ENCODE data around the gene PXT1.

PXT1 gene

DNA sequence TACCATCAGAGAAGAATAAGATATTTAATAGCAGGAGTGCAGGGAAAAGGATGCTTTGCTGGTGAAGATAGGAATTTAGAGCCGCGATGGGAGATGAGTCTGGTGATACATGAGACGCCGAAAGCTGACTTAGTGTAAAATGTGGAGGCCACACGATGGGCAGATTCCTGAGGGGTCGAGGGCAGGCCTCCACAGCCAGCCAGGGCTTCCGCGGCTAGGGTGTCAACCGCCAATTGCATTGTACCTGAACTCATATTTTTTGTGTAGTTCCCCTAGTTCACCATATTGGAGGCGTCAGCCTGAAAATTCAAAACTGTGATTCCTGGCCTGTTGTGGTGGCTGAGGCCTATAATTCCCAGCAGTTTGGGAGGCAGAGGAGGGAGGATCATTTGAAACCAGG lies 63.7 kb downstream of the PXT1 start:
- Histone ChIP-seq H3K27me3 (ENCODE audit: control insufficient read depth in 3 of 3, insufficient read depth in 3 of 3, low read depth in 1 of 3, low read length in 3 of 3) (peaks cover 0 to 57% (median 0%) of the 10 kb centered on the region in 3 experiments), H3K36me3 (replicated peaks in 1 of 2; ENCODE audit: control insufficient read depth in 2 of 2, insufficient read depth in 2 of 2, low read length in 2 of 2) (no peaks in the 10 kb centered on the region), H2AK5ac (ENCODE audit: low read depth, low read length) (no peak overlapping the region), H3K4me2 (ENCODE audit: insufficient read depth, low read length, poor library complexity, severe bottlenecking) (no peak overlapping the region), H2BK120ac (ENCODE audit: low read depth, low read length) (no peak overlapping the region), H3K79me1 (ENCODE audit: low read depth, low read length) (no peaks in the 10 kb centered on the region), H3K9me3 (replicated peaks in 1 of 2; ENCODE audit: control insufficient read depth in 2 of 2, insufficient read depth in 1 of 2, low read depth in 1 of 2, low read length in 2 of 2) (no peaks in the 10 kb centered on the region), H4K8ac (ENCODE audit: low read depth, low read length) (no peak overlapping the region), H3K4ac (ENCODE audit: low read length) (no peak overlapping the region), H3K18ac (ENCODE audit: low read length) (no peak overlapping the region), H3K14ac (ENCODE audit: low read length) (no peak overlapping the region), H3K9ac (ENCODE audit: low read depth, low read length, poor library complexity) (no peak overlapping the region), H2BK12ac (ENCODE audit: low read length) (no peak overlapping the region), H2AFZ (ENCODE audit: low read length) (no peak overlapping the region), H2BK5ac (ENCODE audit: low read length) (no peak overlapping the region), H3K4me3 (ENCODE audit: low read length in 2 of 2) (no peak overlapping the region), H3K4me1 (ENCODE audit: control insufficient read depth in 2 of 2, insufficient read depth in 1 of 2, low read depth in 1 of 2, low read length in 2 of 2) (no peaks in the 10 kb centered on the region), H2BK15ac (ENCODE audit: low read length) (no peak overlapping the region), H3K23ac (ENCODE audit: low read depth, low read length, poor library complexity) (no peak overlapping the region), H4K91ac (ENCODE audit: low read depth, low read length, poor library complexity) (no peak overlapping the region), H3K27ac (replicated peaks; ENCODE audit: low read length) (no peak overlapping the region)
- WGBS, 2 donors (ENCODE audit: extremely low coverage in 2 of 2, insufficient read length in 2 of 2, insufficient replicate concordance in 1 of 2), result no CpG with 5 or more reads among the region's 10 CpGs
- no peak for DNase-seq (ENCODE audit: low spot score)

DNA sequence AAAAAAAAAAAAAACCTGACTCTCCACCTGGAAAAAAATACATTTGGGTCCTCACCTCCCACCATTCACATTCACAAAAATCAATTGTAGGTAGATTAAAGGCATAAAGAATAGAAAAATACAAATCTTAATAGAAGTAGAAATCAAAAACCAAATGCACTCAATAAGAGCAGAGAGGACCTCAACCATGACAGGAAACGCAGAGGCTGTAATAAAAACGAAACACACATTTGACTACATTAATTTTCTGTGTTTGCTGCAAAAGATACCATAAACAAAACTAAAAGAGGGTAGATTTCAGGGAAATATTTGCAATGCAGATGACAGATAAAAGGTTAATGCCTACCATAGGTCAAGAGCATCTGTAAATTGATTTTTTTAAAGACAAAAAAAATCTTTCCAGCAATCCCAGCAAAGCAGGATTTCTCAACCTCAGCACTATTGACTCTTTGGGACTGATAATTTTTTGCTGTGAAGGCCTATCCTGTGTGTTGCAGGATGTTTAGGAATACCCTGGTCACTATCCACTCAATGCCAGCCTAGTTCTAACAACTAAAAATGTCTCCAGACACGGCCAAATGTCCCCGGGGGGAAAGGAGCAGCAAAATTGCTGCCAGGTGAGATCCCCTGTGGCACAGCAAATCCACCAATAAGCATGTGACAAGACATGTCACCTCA lies 64.3 kb downstream of the PXT1 start:
- H3K4me3 ChIP-seq (ENCODE audit: low read length in 2 of 2), result no peak overlapping the region
- peaks cover 0 to 57% (median 0%) of the 10 kb centered on the region in 3 experiments for H3K27me3 ChIP-seq (ENCODE audit: control insufficient read depth in 3 of 3, insufficient read depth in 3 of 3, low read depth in 1 of 3, low read length in 3 of 3)
- no peak overlapping the region for H3K4ac ChIP-seq (ENCODE audit: low read length)
- no peak overlapping the region for H3K9ac ChIP-seq (ENCODE audit: low read depth, low read length, poor library complexity)
- no peaks in the 10 kb centered on the region for H3K4me1 ChIP-seq (ENCODE audit: control insufficient read depth in 2 of 2, insufficient read depth in 1 of 2, low read depth in 1 of 2, low read length in 2 of 2)
- no CpG with 5 or more reads among the region's 4 CpGs for WGBS, 2 donors (ENCODE audit: extremely low coverage in 2 of 2, insufficient read length in 2 of 2, insufficient replicate concordance in 1 of 2)
- no peak overlapping the region for H2BK120ac ChIP-seq (ENCODE audit: low read depth, low read length)
- H3K36me3 ChIP-seq (replicated peaks in 1 of 2; ENCODE audit: control insufficient read depth in 2 of 2, insufficient read depth in 2 of 2, low read length in 2 of 2), result no peaks in the 10 kb centered on the region
- H3K14ac ChIP-seq (ENCODE audit: low read length), result no peak overlapping the region
- no peak overlapping the region for H2AK5ac ChIP-seq (ENCODE audit: low read depth, low read length)
- H3K18ac ChIP-seq (ENCODE audit: low read length), result no peak overlapping the region
- no peak for DNase-seq (ENCODE audit: low spot score)
- H3K27ac ChIP-seq (replicated peaks; ENCODE audit: low read length), result no peak overlapping the region
- no peak overlapping the region for H2BK15ac ChIP-seq (ENCODE audit: low read length)
- no peak overlapping the region for H4K91ac ChIP-seq (ENCODE audit: low read depth, low read length, poor library complexity)
- H3K23ac ChIP-seq (ENCODE audit: low read depth, low read length, poor library complexity), result no peak overlapping the region
- H3K79me1 ChIP-seq (ENCODE audit: low read depth, low read length), result no peaks in the 10 kb centered on the region
- no peaks in the 10 kb centered on the region for H3K9me3 ChIP-seq (replicated peaks in 1 of 2; ENCODE audit: control insufficient read depth in 2 of 2, insufficient read depth in 1 of 2, low read depth in 1 of 2, low read length in 2 of 2)
- H2BK12ac ChIP-seq (ENCODE audit: low read length), result no peak overlapping the region
- H2BK5ac ChIP-seq (ENCODE audit: low read length), result no peak overlapping the region
- H3K4me2 ChIP-seq (ENCODE audit: insufficient read depth, low read length, poor library complexity, severe bottlenecking), result no peak overlapping the region
- no peak overlapping the region for H4K8ac ChIP-seq (ENCODE audit: low read depth, low read length)
- no peak overlapping the region for H2AFZ ChIP-seq (ENCODE audit: low read length)

DNA sequence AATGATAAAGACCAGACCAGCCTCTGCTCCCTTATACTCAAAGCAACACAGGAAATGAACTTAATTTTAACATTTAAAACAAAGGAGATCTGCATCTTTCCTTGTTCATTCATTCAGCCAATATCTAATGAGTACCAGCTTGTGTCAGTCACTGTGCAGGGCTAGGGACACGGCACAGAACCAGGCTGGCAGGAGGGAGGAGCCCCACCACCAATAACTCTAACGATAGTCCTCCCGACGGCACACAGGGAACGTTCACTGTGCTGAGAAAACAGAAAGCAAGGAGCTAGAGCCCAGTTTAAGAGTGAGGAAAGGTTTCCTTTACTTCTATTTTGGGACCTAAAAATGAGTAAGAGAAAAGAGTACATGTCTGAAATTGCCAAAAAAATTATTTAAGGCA lies 65.1 kb downstream of the PXT1 start:
- Histone ChIP-seq H3K4me3 (ENCODE audit: low read length in 2 of 2) (no peak overlapping the region), H3K4me1 (ENCODE audit: control insufficient read depth in 2 of 2, insufficient read depth in 1 of 2, low read depth in 1 of 2, low read length in 2 of 2) (no peaks in the 10 kb centered on the region), H3K9me3 (replicated peaks in 1 of 2; ENCODE audit: control insufficient read depth in 2 of 2, insufficient read depth in 1 of 2, low read depth in 1 of 2, low read length in 2 of 2) (no peaks in the 10 kb centered on the region), H2BK12ac (ENCODE audit: low read length) (no peak overlapping the region), H3K14ac (ENCODE audit: low read length) (no peak overlapping the region), H3K36me3 (replicated peaks in 1 of 2; ENCODE audit: control insufficient read depth in 2 of 2, insufficient read depth in 2 of 2, low read length in 2 of 2) (no peaks in the 10 kb centered on the region), H2BK5ac (ENCODE audit: low read length) (no peak overlapping the region), H3K27me3 (ENCODE audit: control insufficient read depth in 3 of 3, insufficient read depth in 3 of 3, low read depth in 1 of 3, low read length in 3 of 3) (peaks cover 0 to 51% (median 0%) of the 10 kb centered on the region in 3 experiments), H3K9ac (ENCODE audit: low read depth, low read length, poor library complexity) (no peak overlapping the region), H3K79me1 (ENCODE audit: low read depth, low read length) (no peaks in the 10 kb centered on the region), H3K18ac (ENCODE audit: low read length) (no peak overlapping the region), H4K8ac (ENCODE audit: low read depth, low read length) (no peak overlapping the region), H3K23ac (ENCODE audit: low read depth, low read length, poor library complexity) (no peak overlapping the region), H2AK5ac (ENCODE audit: low read depth, low read length) (no peak overlapping the region), H4K91ac (ENCODE audit: low read depth, low read length, poor library complexity) (no peak overlapping the region), H2BK120ac (ENCODE audit: low read depth, low read length) (no peak overlapping the region), H3K4me2 (ENCODE audit: insufficient read depth, low read length, poor library complexity, severe bottlenecking) (no peak overlapping the region), H2AFZ (ENCODE audit: low read length) (no peak overlapping the region), H3K4ac (ENCODE audit: low read length) (no peak overlapping the region), H3K27ac (replicated peaks; ENCODE audit: low read length) (no peak overlapping the region), H2BK15ac (ENCODE audit: low read length) (no peak overlapping the region)
- WGBS, 2 donors (ENCODE audit: extremely low coverage in 2 of 2, insufficient read length in 2 of 2, insufficient replicate concordance in 1 of 2), result no CpG with 5 or more reads among the region's 5 CpGs
- no peak for DNase-seq (ENCODE audit: low spot score)

DNA sequence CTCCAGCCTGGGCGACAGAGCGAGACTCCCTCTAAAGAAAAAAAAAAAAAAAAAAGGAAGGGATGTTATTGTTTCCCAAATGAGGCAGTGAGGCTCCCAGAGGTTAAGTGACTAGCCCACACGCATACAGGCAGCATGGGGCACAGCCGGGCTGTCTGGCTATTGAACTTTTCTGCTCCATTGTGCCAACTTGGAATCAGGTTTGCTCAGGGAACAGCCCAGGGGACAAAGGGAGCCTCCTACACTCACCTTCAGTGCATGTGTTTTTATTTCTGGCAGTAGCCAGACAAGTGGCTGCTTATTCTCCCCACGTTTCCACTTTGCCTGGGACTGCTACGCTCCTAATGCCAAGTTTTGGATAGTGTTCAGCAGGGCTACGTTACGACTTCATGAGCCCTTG lies 65.9 kb downstream of the PXT1 start:
- Histone ChIP-seq H2BK120ac (ENCODE audit: low read depth, low read length) (no peak overlapping the region), H3K9me3 (replicated peaks in 1 of 2; ENCODE audit: control insufficient read depth in 2 of 2, insufficient read depth in 1 of 2, low read depth in 1 of 2, low read length in 2 of 2) (no peaks in the 10 kb centered on the region), H2AFZ (ENCODE audit: low read length) (no peak overlapping the region), H2AK5ac (ENCODE audit: low read depth, low read length) (no peak overlapping the region), H3K27me3 (ENCODE audit: control insufficient read depth in 3 of 3, insufficient read depth in 3 of 3, low read depth in 1 of 3, low read length in 3 of 3) (peaks cover 0 to 47% (median 0%) of the 10 kb centered on the region in 3 experiments), H3K9ac (ENCODE audit: low read depth, low read length, poor library complexity) (no peak overlapping the region), H3K79me1 (ENCODE audit: low read depth, low read length) (no peaks in the 10 kb centered on the region), H4K8ac (ENCODE audit: low read depth, low read length) (no peak overlapping the region), H3K4me2 (ENCODE audit: insufficient read depth, low read length, poor library complexity, severe bottlenecking) (no peak overlapping the region), H2BK12ac (ENCODE audit: low read length) (no peak overlapping the region), H3K36me3 (replicated peaks in 1 of 2; ENCODE audit: control insufficient read depth in 2 of 2, insufficient read depth in 2 of 2, low read length in 2 of 2) (no peaks in the 10 kb centered on the region), H3K4ac (ENCODE audit: low read length) (no peak overlapping the region), H3K4me1 (ENCODE audit: control insufficient read depth in 2 of 2, insufficient read depth in 1 of 2, low read depth in 1 of 2, low read length in 2 of 2) (no peaks in the 10 kb centered on the region), H2BK15ac (ENCODE audit: low read length) (no peak overlapping the region), H3K4me3 (ENCODE audit: low read length in 2 of 2) (no peak overlapping the region), H3K14ac (ENCODE audit: low read length) (no peak overlapping the region), H3K18ac (ENCODE audit: low read length) (no peak overlapping the region), H4K91ac (ENCODE audit: low read depth, low read length, poor library complexity) (no peak overlapping the region), H3K27ac (replicated peaks; ENCODE audit: low read length) (no peak overlapping the region), H2BK5ac (ENCODE audit: low read length) (no peak overlapping the region), H3K23ac (ENCODE audit: low read depth, low read length, poor library complexity) (no peak overlapping the region)
- no CpG with 5 or more reads among the region's 8 CpGs for WGBS, 2 donors (ENCODE audit: extremely low coverage in 2 of 2, insufficient read length in 2 of 2, insufficient replicate concordance in 1 of 2)
- DNase-seq (ENCODE audit: low spot score), result no peak
